ENCODE data around the gene SUCLG2.

SUCLG2 gene, protein sequence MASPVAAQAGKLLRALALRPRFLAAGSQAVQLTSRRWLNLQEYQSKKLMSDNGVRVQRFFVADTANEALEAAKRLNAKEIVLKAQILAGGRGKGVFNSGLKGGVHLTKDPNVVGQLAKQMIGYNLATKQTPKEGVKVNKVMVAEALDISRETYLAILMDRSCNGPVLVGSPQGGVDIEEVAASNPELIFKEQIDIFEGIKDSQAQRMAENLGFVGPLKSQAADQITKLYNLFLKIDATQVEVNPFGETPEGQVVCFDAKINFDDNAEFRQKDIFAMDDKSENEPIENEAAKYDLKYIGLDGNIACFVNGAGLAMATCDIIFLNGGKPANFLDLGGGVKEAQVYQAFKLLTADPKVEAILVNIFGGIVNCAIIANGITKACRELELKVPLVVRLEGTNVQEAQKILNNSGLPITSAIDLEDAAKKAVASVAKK

DNA sequence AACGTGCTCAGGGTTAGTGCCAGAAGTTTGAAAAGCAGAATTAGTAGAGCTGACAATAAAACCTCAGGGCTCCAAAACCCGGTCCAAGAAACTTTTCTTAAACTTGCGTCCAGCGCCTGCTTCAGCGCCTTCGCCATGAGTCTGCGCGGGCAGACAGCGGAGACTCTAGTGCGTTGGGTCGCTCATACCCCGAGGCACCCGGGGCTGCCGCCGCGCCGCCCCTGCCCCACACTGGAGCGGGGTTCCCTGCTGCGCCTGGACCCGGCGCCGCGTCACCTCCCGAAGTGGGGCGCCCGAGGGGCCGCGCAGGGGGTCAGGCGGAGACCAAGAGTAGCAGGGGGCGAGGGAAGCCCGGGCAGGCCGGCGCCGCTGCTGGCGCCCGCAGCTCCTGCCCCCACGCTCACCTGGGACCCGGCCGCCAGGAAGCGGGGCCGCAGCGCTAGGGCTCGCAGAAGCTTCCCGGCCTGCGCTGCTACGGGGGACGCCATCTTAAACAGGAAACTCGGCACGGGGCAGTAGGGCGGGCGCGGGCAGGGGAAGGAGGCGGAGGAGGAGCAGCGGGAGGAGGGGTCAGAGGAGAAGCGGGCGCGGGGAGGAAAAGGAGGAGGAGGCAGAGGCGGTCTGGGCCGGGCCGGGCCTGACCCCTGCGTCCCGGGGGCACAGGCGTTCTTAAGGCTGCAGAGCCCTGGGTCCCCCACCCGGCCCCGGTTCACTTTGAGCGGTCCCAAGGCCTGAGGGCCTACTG is at the start of gene SUCLG2:
Gene SUCLG2 (minus strand): TSS at position 514 of the 745 bp plus-strand sequence. CDS start 26 bp downstream, at position 488.
- DNase-seq (ENCODE audit: low spot score): peak; percentile 81
- TF ChIP-seq, protein P1, sequence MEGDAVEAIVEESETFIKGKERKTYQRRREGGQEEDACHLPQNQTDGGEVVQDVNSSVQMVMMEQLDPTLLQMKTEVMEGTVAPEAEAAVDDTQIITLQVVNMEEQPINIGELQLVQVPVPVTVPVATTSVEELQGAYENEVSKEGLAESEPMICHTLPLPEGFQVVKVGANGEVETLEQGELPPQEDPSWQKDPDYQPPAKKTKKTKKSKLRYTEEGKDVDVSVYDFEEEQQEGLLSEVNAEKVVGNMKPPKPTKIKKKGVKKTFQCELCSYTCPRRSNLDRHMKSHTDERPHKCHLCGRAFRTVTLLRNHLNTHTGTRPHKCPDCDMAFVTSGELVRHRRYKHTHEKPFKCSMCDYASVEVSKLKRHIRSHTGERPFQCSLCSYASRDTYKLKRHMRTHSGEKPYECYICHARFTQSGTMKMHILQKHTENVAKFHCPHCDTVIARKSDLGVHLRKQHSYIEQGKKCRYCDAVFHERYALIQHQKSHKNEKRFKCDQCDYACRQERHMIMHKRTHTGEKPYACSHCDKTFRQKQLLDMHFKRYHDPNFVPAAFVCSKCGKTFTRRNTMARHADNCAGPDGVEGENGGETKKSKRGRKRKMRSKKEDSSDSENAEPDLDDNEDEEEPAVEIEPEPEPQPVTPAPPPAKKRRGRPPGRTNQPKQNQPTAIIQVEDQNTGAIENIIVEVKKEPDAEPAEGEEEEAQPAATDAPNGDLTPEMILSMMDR (IDR thresholded peaks at IDR 0.05; ENCODE audit: extremely low read depth, missing control alignments): no peak

DNA sequence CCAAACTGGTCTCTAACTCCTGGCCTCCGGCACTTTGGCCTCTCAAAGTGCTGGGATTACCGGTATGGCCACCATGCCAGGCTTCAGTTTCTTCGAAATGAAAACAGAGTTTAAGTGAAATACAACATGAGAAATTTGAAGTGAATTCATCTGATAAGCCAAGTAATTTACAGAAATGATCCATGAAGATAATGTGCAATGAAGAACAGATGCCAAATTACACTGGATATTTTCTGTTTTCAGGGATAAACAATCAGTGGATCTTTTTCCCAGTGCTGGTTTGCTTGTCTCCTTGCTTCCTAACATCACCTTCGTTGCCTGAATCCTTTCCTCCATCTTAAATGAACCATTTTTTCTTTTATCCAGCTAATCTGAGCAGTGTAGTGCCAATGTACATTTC is 46.2 kb upstream of the SUCLG2 start:
- TF ChIP-seq, protein P1 (IDR thresholded peaks at IDR 0.05; ENCODE audit: extremely low read depth, missing control alignments): no peak
- no peak for DNase-seq (ENCODE audit: low spot score)

DNA sequence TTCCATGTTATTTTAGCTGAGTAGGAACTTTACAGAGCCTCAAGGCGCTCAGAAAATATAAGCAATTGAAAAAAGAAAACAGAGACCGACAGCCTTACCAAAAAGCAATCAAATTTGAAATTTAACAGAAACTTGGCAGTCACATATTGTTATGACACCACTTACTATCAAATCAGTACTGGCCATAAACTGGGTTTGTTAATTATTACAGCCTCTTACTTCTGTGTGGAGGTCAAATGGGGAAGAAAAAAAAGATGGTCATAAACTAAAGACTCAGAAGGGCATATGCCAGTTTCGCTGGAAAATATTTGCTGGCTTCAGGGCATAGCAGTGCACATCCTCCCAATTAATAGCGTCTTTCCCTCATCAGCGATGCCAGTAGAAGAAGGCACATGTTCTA is 45.5 kb upstream of the SUCLG2 start:
- TF ChIP-seq, protein P1 (IDR thresholded peaks at IDR 0.05; ENCODE audit: extremely low read depth, missing control alignments): no peak
- no peak for DNase-seq (ENCODE audit: low spot score)

DNA sequence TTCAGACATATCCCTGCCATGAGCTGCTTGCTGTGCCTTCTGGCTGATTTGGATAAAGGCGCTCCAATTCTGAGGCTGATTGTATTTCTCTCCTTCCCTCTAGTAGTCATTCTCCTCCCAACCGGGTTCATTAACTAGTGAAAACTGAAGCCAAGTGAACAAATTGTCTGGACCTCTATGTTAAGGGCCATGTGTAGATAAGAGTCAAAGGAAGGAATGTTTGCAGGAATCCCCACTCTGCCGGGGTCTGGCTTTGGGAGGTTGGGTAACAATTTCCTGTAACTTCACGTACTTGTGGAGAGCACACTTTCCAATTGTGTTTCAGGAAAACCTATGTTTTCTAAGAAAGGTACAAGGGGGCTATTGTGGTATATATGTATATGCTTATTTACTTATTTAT is 38.2 kb upstream of the SUCLG2 start:
- no peak for DNase-seq (ENCODE audit: low spot score)
- TF ChIP-seq, protein P1 (IDR thresholded peaks at IDR 0.05; ENCODE audit: extremely low read depth, missing control alignments): no peak

DNA sequence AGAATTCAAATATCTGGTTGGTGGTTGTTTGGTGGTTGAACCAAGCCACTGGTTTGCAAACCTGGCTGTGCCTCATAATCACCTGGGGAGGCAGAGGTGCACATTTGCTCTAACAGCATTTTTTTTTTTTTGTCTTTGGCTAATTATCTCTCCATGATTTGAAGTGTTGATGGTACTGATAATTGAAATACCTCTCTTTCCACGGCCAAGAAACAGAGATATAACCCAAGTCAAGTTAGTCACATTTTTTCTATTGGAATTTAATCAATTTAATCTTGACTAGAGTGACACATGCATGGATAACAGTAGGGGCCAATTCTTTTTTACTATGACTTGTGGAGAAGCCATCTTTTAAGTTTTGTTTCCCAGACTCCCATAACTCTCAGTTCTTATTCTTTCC is 37.5 kb upstream of the SUCLG2 start:
- TF ChIP-seq, protein P1 (IDR thresholded peaks at IDR 0.05; ENCODE audit: extremely low read depth, missing control alignments): no peak
- no peak for DNase-seq (ENCODE audit: low spot score)

DNA sequence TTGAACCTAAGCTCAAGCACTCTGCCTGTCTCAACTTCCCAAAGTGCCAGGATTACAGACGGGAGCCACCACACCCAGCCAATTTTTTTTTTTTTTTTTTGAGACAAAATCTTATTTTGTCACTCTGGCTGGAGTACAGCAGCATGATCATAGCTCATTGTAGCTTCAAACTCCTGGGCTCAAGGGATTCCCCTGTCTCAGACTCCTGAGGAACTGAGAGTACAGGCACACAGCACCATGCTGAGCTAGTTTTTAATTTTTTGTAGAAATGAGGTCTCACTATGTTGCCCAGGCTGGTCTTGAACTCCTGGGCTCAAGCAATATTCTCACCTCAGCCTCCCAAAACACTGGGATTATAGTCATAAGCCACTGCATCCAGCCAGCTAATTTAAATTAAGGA is 36.8 kb upstream of the SUCLG2 start:
- TF ChIP-seq, protein P1 (IDR thresholded peaks at IDR 0.05; ENCODE audit: extremely low read depth, missing control alignments): no peak
- no peak for DNase-seq (ENCODE audit: low spot score)

DNA sequence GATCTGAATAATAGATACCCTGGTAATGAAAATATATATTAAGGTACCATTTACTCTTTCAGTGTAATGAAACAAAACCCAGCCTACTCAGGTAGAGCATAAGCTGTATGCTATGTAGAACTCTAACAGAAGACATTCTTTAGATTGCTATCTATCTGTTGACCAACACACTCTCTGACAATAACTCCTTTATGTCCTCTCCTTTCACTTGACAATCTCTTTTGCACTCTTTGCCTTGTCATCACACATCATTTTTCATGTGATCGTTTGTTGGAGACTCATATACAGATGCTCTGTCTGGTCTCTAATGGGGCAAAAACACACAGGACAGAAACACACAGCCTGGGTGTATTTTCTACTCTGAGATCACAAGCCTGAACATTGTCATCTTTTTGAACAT is 35.4 kb upstream of the SUCLG2 start:
- TF ChIP-seq, protein P1 (IDR thresholded peaks at IDR 0.05; ENCODE audit: extremely low read depth, missing control alignments): no peak

More for the DNA sequence above, 35.4 kb upstream of the SUCLG2 start:
- no peak for DNase-seq (ENCODE audit: low spot score)
